Esophagus squamous epithelium (tissue), 4 donors: ENCODE data around the gene VIPR1.

Source experiments
- POLR2A ChIP-seq, 4 donors: fragments of 450-650 bp; IDR thresholded peaks; one replicate each; pipeline ENCODE4 v1.6.1; 2017; ENCODE audit warnings: antibody characterized with exemption in 4 of 4, mild to moderate bottlenecking in 4 of 4, moderate library complexity in 3 of 4
- TF ChIP-seq, protein P1 (sequence below), 6 experiments: fragments of 450-650 bp in 4 of 6; fragments of 200-600 bp in 2 of 6; sonication (generic) in 2 of 6; IDR thresholded peaks; one replicate each; pipeline ENCODE4 v1.5.1; 2016 to 2019; ENCODE audit warnings: antibody characterized with exemption in 6 of 6, mild to moderate bottlenecking in 4 of 6, moderate library complexity in 4 of 6

DNA sequence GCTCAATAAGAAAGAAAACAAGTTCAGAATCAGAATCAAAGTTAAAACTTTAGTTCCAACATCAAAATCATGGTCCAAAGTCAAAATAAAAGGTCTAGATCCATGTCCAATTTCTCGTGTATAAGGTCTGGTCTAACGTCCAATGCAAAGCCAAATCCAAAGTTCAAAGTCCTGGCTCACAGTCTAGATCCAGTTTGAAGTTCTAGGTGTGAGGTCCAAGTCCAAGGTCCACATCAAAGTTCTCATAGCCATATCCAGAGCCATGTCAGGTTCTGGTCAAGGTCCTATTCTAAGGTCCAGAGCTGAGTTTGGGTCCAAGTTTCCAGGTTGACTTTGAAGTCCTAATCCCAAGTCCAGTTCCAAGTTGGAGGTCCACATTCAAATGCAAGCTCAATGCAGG is 40.7 kb upstream of the VIPR1 start:
- TF ChIP-seq POLR2A (IDR thresholded peaks at IDR 0.05): no peak
- TF ChIP-seq, protein P1, sequence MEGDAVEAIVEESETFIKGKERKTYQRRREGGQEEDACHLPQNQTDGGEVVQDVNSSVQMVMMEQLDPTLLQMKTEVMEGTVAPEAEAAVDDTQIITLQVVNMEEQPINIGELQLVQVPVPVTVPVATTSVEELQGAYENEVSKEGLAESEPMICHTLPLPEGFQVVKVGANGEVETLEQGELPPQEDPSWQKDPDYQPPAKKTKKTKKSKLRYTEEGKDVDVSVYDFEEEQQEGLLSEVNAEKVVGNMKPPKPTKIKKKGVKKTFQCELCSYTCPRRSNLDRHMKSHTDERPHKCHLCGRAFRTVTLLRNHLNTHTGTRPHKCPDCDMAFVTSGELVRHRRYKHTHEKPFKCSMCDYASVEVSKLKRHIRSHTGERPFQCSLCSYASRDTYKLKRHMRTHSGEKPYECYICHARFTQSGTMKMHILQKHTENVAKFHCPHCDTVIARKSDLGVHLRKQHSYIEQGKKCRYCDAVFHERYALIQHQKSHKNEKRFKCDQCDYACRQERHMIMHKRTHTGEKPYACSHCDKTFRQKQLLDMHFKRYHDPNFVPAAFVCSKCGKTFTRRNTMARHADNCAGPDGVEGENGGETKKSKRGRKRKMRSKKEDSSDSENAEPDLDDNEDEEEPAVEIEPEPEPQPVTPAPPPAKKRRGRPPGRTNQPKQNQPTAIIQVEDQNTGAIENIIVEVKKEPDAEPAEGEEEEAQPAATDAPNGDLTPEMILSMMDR (IDR thresholded peaks at IDR 0.05): no peak
